ENCODE results near the gene FRMD4A. TPM values are rescaled to one million over a fixed set of nuclear protein-coding genes. Genes with fewer than 3 reads are reported as not detected.
A peak's percentile ranks its signal among the peaks of the same experiment; 100 is the strongest.

Gene FRMD4A
- total RNA-seq, 1 donor from 2014 or later, result 28.2 TPM

DNA sequence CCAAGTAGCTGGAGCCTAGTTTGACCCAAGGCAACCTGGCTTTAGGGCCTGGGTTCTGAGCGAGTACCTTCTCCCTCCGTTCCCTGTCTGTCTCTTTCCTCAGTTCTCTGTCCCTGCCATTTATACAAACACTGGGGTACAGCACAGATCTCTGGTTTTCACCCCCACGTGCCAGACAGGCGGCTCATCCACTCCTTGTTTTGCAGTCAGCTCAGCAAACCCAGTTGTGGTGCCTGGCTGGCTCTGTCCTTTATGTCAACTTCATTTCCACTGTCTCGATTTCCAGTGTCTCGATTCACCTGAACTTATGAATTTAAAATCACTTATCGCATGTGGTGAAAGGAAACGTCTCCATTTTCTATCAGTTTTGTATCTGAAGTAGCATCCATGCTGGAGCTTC lies 230.8 kb downstream of the FRMD4A start:
- no peak for DNase-seq (ENCODE audit: low read depth)
- Histone ChIP-seq H3K36me3 (ENCODE audit: control insufficient read depth, insufficient read depth, low read length) (no peaks in the 10 kb centered on the region), H3K27me3 (ENCODE audit: control insufficient read depth, insufficient read depth, low read length) (no peaks in the 10 kb centered on the region), H3K4me3 (ENCODE audit: low read depth, low read length) (no peak overlapping the region)
- TF ChIP-seq, protein P1, sequence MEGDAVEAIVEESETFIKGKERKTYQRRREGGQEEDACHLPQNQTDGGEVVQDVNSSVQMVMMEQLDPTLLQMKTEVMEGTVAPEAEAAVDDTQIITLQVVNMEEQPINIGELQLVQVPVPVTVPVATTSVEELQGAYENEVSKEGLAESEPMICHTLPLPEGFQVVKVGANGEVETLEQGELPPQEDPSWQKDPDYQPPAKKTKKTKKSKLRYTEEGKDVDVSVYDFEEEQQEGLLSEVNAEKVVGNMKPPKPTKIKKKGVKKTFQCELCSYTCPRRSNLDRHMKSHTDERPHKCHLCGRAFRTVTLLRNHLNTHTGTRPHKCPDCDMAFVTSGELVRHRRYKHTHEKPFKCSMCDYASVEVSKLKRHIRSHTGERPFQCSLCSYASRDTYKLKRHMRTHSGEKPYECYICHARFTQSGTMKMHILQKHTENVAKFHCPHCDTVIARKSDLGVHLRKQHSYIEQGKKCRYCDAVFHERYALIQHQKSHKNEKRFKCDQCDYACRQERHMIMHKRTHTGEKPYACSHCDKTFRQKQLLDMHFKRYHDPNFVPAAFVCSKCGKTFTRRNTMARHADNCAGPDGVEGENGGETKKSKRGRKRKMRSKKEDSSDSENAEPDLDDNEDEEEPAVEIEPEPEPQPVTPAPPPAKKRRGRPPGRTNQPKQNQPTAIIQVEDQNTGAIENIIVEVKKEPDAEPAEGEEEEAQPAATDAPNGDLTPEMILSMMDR (IDR thresholded peaks at IDR 0.05; ENCODE audit: insufficient read depth, low read length, poor library complexity, severe bottlenecking), result no peak

DNA sequence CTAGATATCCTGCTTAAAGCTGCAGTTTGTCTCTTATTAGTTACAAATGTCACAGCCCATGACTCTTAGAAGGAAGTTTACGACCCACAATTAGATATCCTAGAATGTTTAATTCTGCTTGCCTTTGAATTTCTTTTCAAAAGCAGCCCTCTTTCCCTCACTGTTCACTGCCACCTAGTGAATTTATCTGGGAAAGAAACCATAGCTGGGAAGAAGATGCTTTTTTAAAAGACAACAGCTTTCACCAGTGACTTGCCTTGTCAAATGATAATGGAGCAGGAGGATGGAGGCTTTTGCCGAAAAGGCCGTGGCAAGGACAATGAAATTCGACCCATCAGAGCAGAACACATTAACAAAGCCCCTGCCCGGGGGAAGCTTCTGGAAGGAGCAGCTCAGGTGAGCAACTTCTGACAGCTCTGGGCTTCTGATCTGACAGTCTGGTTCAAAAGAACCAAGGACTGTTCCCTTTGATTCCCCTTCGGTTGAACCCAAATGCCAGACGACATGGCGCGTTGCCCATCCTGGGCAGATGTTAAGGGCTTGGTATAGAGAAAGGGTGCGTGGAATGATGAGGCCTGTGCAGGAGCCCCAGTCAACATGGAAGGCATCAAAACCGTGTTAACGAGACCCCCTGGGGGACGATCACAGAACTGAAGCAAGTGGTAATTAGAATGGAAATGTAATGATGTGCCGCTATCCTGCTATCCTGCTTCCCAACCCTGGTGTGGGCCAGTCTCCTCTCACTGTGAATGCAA lies 236.8 kb downstream of the FRMD4A start:
- DNase-seq (ENCODE audit: low read depth), result no peak
- Histone ChIP-seq H3K4me3 (ENCODE audit: low read depth, low read length) (no peak overlapping the region), H3K36me3 (ENCODE audit: control insufficient read depth, insufficient read depth, low read length) (no peaks in the 10 kb centered on the region), H3K27me3 (ENCODE audit: control insufficient read depth, insufficient read depth, low read length) (no peaks in the 10 kb centered on the region)
- TF ChIP-seq, protein P1 (IDR thresholded peaks at IDR 0.05; ENCODE audit: insufficient read depth, low read length, poor library complexity, severe bottlenecking), result peak; percentile 54

DNA sequence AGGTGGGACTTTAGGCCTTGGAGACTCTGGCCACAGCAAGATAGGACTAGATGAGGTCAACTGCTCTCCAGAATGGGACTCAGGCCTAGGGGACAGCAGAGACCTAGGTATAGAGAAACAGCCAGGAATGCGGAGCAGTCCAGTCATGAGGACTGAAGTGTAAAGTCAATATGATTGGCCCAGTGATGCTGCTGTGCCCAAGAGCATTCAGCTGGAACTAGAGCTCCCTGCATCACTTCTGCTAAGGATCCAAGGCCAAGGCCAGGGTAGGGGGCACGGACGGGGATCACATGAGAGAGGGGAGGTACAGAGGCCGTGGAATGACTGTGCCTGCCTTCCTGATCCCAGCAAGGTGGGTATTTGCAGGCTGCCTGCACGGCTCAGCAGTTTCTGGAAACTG lies 237.9 kb downstream of the FRMD4A start:
- Histone ChIP-seq H3K27me3 (ENCODE audit: control insufficient read depth, insufficient read depth, low read length) (no peaks in the 10 kb centered on the region), H3K4me3 (ENCODE audit: low read depth, low read length) (no peak overlapping the region), H3K36me3 (ENCODE audit: control insufficient read depth, insufficient read depth, low read length) (no peaks in the 10 kb centered on the region)
- TF ChIP-seq, protein P1 (IDR thresholded peaks at IDR 0.05; ENCODE audit: insufficient read depth, low read length, poor library complexity, severe bottlenecking), result no peak
- DNase-seq (ENCODE audit: low read depth), result no peak

DNA sequence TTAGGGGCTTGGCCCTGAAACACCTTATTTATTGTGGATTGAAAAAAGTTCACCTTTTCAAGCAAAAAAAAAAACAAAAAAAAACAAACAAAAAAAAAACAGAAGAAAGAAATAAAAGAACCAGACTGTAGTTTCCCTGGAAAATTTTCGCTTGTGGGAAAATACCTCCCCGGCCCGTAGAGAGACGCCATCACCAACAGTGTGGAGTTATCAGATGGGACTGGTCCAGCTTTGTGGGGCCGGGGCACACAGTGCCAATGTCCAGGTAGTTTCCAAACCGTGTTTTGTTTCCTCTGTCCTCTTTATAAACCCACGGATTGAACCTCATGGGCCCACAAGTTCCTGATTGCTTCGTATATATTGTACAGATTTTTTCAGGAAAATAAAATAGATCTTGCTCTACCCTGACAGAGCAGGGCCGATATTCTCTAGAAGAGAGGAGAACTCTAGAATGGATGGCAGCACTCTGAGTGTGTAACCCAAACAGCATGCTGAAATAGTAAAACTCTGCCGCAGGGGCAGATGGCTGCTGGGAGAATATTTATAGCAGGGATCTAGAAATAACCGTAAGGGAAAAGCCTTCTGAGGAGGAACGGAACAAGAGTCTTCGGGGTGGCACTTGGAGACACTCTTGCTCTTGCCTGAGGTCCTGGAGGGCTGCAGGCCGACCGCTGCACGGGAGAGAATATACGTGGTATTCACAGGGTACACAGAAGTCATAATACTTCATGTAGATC lies 241.0 kb downstream of the FRMD4A start:
- DNase-seq (ENCODE audit: low read depth), result no peak
- Histone ChIP-seq H3K36me3 (ENCODE audit: control insufficient read depth, insufficient read depth, low read length) (no peaks in the 10 kb centered on the region), H3K4me3 (ENCODE audit: low read depth, low read length) (no peak overlapping the region), H3K27me3 (ENCODE audit: control insufficient read depth, insufficient read depth, low read length) (no peaks in the 10 kb centered on the region)
- TF ChIP-seq, protein P1 (IDR thresholded peaks at IDR 0.05; ENCODE audit: insufficient read depth, low read length, poor library complexity, severe bottlenecking), result no peak

DNA sequence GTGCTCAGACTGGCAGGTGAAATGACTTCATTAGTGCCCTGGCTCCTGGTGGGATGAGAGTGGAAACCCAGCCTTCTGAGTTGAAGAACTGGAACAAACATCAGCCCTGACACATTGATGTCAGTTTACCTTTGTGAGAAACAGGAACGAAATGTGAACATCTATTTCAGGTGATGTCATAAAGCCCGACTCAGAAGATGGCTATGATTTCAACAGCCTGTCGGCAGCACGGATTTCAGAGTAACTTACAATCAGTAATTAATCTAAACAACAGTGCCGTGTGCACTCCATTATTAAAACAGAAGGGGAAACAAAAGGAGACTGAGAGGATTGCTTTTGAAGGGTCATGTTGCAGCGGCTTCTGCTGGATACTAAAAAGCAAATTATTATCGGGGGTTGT lies 243.2 kb downstream of the FRMD4A start:
- Histone ChIP-seq H3K4me3 (ENCODE audit: low read depth, low read length) (no peak overlapping the region), H3K36me3 (ENCODE audit: control insufficient read depth, insufficient read depth, low read length) (no peaks in the 10 kb centered on the region), H3K27me3 (ENCODE audit: control insufficient read depth, insufficient read depth, low read length) (no peaks in the 10 kb centered on the region)
- no peak for DNase-seq (ENCODE audit: low read depth)
- TF ChIP-seq, protein P1 (IDR thresholded peaks at IDR 0.05; ENCODE audit: insufficient read depth, low read length, poor library complexity, severe bottlenecking), result no peak
